Thyroid gland (tissue), 4 donors: ENCODE results near the gene RNF121.

Experiments
- CTCF ChIP-seq, 6 experiments: fragments of 200-600 bp in 3 of 6; fragments of 450-650 bp in 3 of 6; sonication (generic) in 3 of 6; IDR thresholded peaks; one replicate each; pipeline ENCODE4 v1.5.1; 2016 to 2019; ENCODE audit warnings: antibody characterized with exemption in 6 of 6, mild to moderate bottlenecking in 2 of 6, inconsistent platforms in 1 of 6, moderate library complexity in 1 of 6
- POLR2A ChIP-seq, 2 donors: fragments of 450-650 bp; IDR thresholded peaks; one replicate each; pipeline ENCODE4 v1.6.1; 2017; ENCODE audit warnings: antibody characterized with exemption in 2 of 2, mild to moderate bottlenecking in 2 of 2, moderate library complexity in 1 of 2

DNA sequence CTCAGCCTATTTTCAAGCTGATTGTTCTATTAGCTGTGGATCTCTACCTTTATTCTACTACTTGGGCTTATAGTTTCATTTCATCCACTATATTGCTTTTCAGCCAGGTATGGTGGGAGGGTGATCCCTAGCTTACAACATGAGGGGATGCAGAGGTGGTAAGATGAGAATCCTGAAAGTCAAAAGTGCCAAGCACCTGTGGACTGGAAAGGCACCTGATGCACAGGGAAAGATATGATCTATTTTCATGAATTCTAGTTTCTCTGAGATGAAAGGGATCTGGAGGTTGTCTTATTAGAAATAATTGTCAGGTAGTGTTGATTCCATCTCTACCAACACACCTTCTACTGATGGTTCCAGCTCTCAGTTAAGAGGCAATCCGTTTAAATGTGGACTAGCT is 48.2 kb downstream of the RNF121 start:
- no peak for TF ChIP-seq CTCF (IDR thresholded peaks at IDR 0.05)
- no peak for TF ChIP-seq POLR2A (IDR thresholded peaks at IDR 0.05)
